ENCODE measurements around the gene SCN1A.

GRCh38 chr2:166017208-166017607 is 110.6 kb downstream of the SCN1A start:
- no peak for TF ChIP-seq EZH2 (IDR thresholded peaks at IDR 0.05; ENCODE audit: insufficient read depth, poor library complexity, severe bottlenecking)
- no peak for TF ChIP-seq EZH2phosphoT487 (IDR thresholded peaks at IDR 0.05; ENCODE audit: insufficient read depth, low read depth)
